HG02870 (cell line): Measurements from ENCODE around the gene SACM1L.

ENCODE experiments used
- ATAC-seq: cut with Tn5 transposase; IDR thresholded peaks from one replicate; pipeline ENCODE4 v1.9.1; 2021; ENCODE audit warnings: mild to moderate bottlenecking, moderate library complexity; ENCODE audit not compliant: unreplicated experiment

SACM1L gene

DNA sequence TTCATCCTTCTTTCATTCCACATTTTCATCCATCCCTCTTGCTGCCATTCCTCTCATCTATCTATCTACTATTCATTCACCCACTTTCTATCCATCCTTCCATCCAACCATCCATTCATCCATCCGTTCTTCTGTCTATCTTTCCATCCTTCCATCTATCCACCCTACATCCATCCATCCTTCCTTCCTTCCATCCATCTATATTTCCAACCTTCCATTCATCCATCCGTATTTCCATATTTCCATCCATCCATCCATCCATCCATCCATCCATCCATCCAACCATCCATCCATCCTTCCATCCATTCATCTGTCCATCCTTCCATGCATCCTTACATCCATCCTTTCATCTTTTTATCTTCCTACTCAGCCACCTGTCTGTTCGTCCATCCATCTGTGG is 93.2 kb downstream of the SACM1L start:
- ATAC-seq = no peak

DNA sequence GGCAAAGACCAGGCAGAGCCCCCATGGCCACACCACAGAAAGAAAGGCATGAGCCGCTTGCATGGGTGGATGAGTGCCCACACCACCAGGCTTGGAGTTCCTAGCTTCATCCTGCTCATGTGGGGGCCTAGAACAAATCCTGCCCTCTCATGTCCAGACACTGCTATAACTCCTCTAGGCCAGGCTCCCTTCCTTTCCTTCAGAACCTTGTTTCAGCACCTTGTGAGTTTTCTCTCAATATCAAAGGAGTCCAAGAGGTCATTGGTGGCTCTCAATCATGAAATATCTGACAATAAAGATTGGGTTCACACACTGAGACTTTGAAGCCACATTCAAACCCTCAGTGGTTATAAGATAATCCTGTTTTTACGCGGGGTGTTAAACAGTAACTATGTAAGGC is 94.5 kb downstream of the SACM1L start:
- ATAC-seq = no peak

DNA sequence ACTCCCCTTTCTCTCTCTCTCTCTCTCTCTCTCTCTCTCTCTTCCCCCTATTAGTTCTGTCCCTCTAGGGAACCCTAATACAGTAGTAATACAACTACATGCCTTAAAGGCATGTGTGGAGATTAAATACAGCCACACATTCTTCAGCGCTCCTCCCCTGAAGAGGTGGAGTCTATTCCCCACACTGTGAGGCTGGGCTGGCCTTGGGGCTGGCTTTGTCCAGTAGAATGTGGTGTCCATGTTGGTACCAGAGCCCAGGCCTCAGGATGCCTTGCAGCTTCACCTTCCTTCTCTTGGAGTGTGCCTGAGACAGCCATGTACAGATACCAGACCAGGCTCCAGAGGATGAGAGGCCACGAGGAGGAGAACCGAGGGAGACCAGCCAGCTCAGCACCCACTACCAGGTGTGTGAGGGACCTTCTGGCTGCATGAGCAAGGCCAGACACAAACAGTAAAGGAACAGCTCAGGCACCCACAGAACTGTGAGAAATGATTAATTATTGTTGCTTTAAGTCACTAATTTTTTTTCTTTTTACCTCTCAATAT is 96.5 kb downstream of the SACM1L start:
- ATAC-seq = no peak

DNA sequence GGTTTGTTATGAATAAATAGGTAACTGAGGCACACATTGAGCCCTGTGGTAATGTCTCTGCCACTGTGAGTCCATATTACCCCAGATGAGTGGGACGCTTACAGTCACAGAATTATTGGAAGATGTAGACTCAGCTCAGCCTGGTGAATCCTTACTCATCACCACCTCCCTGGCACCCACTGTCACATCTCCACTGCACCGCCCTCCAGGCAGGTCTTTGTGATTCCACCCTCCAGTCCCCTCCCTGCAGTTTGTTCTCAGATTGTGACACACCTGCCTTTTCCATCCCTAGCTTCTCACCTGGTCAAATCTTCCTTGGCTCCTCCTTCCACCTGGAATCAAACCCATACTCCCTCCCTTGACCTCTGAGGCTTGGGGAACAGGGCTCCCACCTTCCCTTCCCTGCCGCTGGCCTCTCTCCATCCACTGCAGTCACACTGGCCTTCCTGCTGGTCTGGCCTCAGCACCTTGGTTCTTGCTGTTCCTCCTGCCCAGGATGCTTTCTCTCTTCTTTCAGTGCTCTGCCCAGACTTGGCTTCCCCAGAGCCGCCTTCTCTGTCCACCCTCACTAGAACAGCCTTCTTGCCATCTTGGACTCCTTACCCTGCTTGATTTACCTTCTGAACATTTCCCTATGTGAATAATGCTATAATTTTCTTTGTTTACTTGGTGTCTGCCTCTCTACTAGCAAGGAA is 97.8 kb downstream of the SACM1L start:
- no peak for ATAC-seq

DNA sequence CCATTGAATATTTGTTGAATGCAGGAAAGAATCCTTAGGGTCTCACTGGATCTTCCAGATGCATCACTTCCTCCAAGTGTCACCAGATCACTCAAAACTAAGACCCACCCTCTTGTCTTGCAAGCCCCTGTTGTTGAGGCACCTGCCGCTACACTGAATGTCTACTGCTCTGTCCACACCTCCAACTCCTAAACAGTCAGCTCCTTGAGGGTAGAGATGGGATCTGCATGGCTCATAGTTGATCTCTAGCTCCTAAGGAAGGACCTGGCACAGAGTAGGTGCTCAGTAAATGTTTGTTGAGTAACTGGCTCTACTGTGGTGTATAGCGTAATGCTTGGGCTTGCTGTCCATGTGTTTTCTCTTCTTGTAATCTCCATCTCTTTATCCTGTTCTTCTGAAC is 98.4 kb downstream of the SACM1L start:
- ATAC-seq = no peak

DNA sequence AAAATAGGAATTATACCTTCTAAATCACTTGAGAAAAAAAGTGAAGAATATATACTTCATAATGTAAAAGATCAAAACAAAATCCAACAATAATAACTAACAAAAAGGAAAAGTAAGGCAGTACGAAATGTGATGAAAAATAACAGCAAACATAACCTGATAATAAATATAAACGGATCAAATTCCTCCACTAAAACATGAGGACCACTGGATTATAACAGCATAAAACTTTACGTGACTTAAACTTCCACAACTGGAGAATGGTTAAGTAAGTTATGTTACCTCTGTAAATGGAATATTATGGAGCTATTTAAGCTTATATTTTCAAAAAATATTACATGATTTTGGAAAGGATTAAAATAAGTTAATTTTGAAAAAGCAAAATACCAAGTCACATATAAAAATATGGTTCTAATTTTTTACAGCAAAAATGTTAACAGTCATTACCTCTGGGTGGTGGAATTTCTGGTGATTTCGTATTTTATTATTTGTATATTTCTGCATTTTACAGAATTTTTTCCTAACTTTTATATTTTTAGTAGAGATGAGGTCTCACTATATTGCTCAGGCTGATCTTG is 100.1 kb downstream of the SACM1L start:
- no peak for ATAC-seq

DNA sequence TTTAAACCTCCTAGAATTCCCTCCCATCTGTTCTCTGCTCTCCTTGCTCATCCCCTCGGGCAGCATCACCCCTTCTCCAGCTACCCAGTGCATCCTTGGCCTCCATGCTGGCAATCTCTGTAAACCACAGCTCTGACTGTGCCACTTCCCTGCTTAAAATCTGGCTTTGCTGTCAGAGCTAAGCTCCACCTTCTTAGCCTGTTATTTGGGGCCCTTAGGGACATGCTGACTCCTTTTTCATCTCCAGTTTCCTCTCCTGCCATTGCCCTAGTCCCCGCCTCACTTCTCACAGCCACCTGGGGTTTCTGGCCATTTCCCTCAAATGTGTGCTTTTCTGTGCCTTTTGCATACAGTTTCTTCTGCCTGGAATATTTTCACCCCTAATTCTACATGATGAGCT is 101.4 kb downstream of the SACM1L start:
- ATAC-seq = no peak

DNA sequence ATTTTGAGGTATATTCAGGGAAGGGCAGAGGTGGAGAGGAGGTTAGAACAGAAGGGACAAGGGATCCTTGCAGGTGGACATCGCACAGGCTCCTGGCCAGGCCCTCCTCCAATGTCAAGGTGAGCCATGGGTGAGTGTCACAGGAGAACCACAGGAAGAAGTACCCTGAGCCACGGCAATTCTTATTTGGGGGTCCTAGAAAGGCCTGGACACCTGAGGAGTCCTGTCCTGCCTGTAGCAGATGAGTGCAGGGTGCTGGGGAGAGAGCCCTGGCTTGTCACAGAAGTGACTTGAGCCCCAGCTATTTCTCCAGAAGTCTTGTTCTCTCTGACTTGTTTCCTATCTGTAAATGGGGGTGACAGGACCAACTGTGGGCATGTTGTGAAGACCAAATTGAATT is 102.8 kb downstream of the SACM1L start:
- no peak for ATAC-seq

DNA sequence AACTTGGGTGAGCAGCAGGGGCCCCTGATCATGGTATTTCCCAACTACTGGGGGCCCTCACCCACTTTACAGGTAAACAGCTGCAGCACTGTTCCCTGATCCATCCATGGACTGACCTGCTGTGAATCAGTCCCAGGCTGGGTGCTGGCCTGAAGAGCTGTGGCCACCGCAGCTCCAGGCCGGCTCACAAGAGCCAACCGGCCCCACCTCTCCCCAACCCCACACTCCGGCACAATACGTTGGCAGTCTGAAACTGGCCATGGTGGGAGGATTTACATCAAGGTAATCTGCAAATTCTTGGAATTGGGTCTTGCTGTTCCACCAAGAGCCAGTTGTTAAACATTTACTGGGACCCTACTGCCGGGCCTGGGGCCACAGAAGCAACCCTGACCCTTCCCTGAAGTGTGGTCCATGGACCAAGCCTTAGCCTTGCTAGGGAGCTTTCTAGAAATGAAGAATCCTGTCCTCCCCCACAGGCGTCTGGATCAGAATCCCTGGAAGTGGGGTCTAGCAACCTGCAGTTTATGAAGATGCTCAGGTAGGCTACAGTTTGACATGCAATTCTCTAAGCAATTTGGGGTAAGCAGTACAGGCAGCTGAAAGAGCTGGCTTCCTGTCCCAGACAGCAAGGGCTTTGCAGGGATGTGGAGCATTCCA is 103.4 kb downstream of the SACM1L start:
- ATAC-seq = no peak

DNA sequence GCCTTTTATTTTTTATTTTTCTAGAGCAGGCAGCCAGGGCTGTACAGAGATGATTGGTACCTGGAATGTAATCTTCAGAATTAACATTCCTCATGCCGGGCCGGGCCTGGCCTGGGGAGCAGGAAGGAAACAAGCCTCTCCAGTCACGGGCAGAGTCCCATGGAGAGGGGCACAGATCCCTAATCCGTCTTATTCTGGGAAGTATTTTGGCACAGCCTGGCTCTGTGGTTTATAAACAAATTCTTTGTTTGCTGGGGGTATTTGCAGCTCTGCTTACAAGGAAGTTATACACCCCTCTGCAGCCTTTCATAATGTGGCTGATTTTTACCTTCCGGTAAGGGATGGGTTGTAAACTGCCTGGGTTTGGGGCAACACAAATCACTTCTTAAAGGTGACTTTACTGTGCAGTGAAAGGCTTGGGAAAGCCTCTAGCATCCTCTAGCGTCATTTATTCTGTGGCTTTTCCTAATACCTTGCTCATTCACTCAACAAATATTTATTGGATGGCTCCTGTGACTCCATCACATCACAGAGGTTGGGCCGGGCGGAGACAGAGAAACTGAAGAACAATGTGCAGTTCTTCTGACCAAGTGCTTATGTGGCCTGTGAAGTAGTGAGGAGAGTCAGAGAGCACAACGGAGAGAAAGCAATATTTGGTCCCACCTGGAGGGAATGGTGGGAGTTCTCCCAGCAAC is 104.4 kb downstream of the SACM1L start:
- ATAC-seq = no peak

DNA sequence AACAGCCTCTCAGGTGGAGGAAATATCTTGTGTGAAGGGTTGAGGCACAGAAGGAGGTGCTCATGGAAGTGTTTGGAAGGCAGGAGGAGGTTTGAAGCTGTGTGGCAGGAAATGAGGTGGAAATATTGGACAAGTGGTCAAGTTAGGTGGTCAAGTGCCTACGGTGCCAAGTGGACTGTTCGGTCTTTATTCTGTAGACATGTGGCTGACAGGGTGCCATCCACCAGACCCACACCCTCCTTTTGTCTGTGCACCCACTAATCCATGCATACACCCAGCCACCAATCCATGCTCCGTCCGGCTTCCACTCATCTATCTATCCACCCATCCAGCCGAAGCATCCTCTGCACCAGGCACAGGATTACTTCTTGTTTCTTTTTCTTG is 105.0 kb downstream of the SACM1L start:
- no peak for ATAC-seq

DNA sequence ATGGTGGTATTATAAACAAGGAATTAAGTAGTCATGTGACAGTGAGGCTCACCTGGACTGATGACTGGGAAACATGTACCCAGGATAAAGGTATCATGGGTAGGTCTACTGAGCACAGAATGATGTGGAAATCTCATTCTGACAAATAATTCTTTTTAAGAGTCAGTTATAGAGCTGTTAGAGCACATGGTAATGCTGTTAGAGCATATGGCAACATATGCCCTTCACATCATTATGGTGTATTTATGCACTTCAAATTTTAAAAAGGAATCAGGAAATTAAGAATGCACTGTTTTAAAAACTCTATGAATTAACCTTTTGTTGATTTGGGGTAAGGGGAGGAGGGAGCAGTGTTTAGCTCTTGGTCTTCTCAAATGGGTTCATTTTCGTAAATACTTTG is 105.5 kb downstream of the SACM1L start:
- no peak for ATAC-seq
